ENCODE measurements around the gene C1QTNF6.

The C1QTNF6 gene

GRCh38 chr22:37218399-37218770 is 30.3 kb upstream of the C1QTNF6 start:
- Histone ChIP-seq H3K4me3 (ENCODE audit: low read depth, low read length) (no peak overlapping the region), H3K27ac (ENCODE audit: extremely low read depth, low read depth, low read length) (no peak overlapping the region), H3K36me3 (ENCODE audit: control insufficient read depth in 2 of 2, insufficient read depth in 1 of 2, low read length in 2 of 2) (no peaks in the 10 kb centered on the region), H3K9me3 (ENCODE audit: control insufficient read depth, insufficient read depth, low read depth, low read length) (no peaks in the 10 kb centered on the region), H3K4me1 (ENCODE audit: control insufficient read depth, insufficient read depth, low read length) (no peaks in the 10 kb centered on the region)
- ChIA-PET POLR2A (interaction anchor here (1.3 kb wide), 1 partner anchor 19 kb away, joined by 4 read pairs; no protein-coding TSS in a partner anchor), CTCF (interaction anchor here (0.6 to 2.9 kb wide), 3 partner anchors 19 to 1032 kb away, joined by 3 to 19 read pairs (median 10); no protein-coding TSS in a partner anchor)
- no peak for TF ChIP-seq ZNF354C (tag by site-specific recombination; IDR thresholded peaks at IDR 0.05; ENCODE audit: borderline replicate concordance, low read depth)
- TF ChIP-seq ZNF292 (tag by site-specific recombination; IDR thresholded peaks at IDR 0.05; ENCODE audit: borderline replicate concordance, low read depth): no peak
- no peak for TF ChIP-seq ZNF280D (tag by site-specific recombination; IDR thresholded peaks at IDR 0.05)
- no peak for TF ChIP-seq ZNF837 (tag by site-specific recombination; IDR thresholded peaks at IDR 0.05)
- no peak for TF ChIP-seq ZBTB17 (tag by site-specific recombination; IDR thresholded peaks at IDR 0.05)
- no peak for TF ChIP-seq ZNF2 (tag by site-specific recombination; IDR thresholded peaks at IDR 0.05)
- no peak for TF ChIP-seq ZNF19 (tag by site-specific recombination; IDR thresholded peaks at IDR 0.05; ENCODE audit: low read depth)
- no peak for TF ChIP-seq ZNF146 (tag by site-specific recombination; IDR thresholded peaks at IDR 0.05)
- TF ChIP-seq ZNF747 (tag by site-specific recombination; IDR thresholded peaks at IDR 0.05): no peak
- no peak for TF ChIP-seq ZNF16 (tag by site-specific recombination; IDR thresholded peaks at IDR 0.05; ENCODE audit: low read depth)
- no peak for TF ChIP-seq ZBTB48 (tag by site-specific recombination; IDR thresholded peaks at IDR 0.05)
- TF ChIP-seq ZNF670 (tag by site-specific recombination; IDR thresholded peaks at IDR 0.05; ENCODE audit: low read depth): no peak
- TF ChIP-seq ZNF148 (tag by site-specific recombination; IDR thresholded peaks at IDR 0.05; ENCODE audit: borderline replicate concordance): no peak
- no peak for TF ChIP-seq ZNF580 (tag by site-specific recombination; IDR thresholded peaks at IDR 0.05)
- TF ChIP-seq REST (tag by site-specific recombination; IDR thresholded peaks at IDR 0.05): no peak
- TF ChIP-seq ZFHX2 (tag by site-specific recombination; conservative IDR thresholded peaks at IDR 0.05): no peak
- no peak for TF ChIP-seq GLI4 (tag by site-specific recombination; IDR thresholded peaks at IDR 0.05)
